Kidney epithelial cell (primary cell): ENCODE data around the gene ALG9. TPM values are rescaled to one million over a fixed set of nuclear protein-coding genes. Genes with fewer than 3 reads are reported as not detected.

Experiments
- DNase-seq: peaks from one replicate; pipeline ENCODE4 v3.0.0-alpha.2; 2010; ENCODE audit warnings: low read depth
- H3K27me3 ChIP-seq: 2 replicates; pipeline ENCODE4 v1.6.0; 2011; ENCODE audit warnings: low read length; ENCODE audit not compliant: control insufficient read depth, insufficient read depth
- H3K36me3 ChIP-seq: 2 replicates; pipeline ENCODE4 v1.5.1; 2011; ENCODE audit warnings: low read length; ENCODE audit not compliant: control insufficient read depth, insufficient read depth
- H3K4me3 ChIP-seq: 2 replicates; pipeline ENCODE4 v1.5.1; 2011; ENCODE audit warnings: low read depth, mild to moderate bottlenecking, control low read depth, low read length
- total RNA-seq: library from RNA; depleted of rRNA; stranded (reverse); fragments of >200 nt; gene quantifications from 2 replicates; pipeline ENCODE4 v1.2.3, GENCODE V29; 2015
- TF ChIP-seq, protein P1 (sequence below): IDR thresholded peaks from 2 replicates; pipeline ENCODE4 v1.5.1; 2011; ENCODE audit warnings: mild to moderate bottlenecking, moderate library complexity, low read length, control low read depth, inconsistent platforms; ENCODE audit not compliant: insufficient read depth, poor library complexity, severe bottlenecking

The ALG9 gene
- total RNA-seq, 1 donor from 2014 or later: 33.8 TPM

DNA sequence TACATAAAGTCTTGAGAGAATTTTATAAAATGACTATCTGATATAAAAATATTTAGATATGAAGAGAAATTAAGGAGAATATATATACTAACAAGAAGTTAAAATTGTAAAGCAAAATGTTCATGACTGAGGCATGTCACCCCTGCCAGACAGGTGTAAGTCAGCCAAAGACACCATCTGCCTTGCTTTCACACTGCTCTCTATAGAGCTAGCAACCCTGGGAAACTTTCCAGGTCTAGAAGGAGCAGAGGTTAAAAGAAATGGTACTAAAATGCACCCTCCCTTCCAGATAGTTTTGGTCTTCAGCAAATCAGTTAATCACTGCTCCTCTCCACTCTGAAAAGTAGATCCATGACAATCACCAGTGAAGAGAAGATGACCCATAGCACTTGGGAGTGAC lies 121.7 kb downstream of the ALG9 start:
- no peak for DNase-seq
- Histone ChIP-seq H3K36me3 (peaks cover 1% of the 10 kb centered on the region), H3K4me3 (no peak overlapping the region), H3K27me3 (no peaks in the 10 kb centered on the region)
- TF ChIP-seq, protein P1, sequence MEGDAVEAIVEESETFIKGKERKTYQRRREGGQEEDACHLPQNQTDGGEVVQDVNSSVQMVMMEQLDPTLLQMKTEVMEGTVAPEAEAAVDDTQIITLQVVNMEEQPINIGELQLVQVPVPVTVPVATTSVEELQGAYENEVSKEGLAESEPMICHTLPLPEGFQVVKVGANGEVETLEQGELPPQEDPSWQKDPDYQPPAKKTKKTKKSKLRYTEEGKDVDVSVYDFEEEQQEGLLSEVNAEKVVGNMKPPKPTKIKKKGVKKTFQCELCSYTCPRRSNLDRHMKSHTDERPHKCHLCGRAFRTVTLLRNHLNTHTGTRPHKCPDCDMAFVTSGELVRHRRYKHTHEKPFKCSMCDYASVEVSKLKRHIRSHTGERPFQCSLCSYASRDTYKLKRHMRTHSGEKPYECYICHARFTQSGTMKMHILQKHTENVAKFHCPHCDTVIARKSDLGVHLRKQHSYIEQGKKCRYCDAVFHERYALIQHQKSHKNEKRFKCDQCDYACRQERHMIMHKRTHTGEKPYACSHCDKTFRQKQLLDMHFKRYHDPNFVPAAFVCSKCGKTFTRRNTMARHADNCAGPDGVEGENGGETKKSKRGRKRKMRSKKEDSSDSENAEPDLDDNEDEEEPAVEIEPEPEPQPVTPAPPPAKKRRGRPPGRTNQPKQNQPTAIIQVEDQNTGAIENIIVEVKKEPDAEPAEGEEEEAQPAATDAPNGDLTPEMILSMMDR: no peak

DNA sequence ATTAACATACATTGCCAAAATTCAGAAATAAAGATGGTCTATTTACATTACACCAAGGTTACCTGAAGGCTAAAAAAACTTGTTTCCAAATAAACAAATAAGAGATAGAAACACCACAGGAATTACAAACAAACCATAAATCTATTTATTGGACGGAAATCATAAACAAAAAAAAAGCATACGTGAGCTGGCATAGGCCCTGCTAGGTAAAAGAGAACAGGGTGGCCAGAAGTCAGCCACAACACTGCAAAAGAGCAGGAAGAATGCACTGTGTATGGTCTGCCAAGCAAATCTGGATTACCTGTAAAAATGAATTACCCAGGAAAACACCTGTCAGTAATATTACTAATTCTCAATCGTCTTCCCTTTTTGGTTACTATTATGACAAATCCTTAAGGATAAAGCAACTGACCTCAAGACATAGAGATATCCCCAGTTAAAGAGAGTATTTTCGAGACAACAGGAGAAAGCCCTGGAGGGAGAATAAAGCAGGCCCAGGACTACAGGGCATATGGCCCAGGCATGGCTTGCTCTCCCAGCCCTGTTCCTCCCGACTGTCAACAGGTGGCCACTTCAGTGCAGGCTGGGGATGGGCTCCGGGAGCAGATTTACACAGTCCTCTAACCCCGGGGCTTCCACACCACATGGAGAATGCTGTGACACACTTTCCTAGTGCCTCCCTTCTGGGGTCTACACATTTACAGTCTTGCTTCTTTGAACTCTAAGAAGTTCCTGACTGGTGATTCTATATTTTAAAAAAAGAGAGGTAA lies 123.2 kb downstream of the ALG9 start:
- TF ChIP-seq, protein P1: no peak
- H3K36me3 ChIP-seq: peaks cover 5% of the 10 kb centered on the region
- DNase-seq: no peak

GRCh38 chr11:111745719-111746504 lies 125.5 kb downstream of the ALG9 start:
- no peak for DNase-seq
- TF ChIP-seq, protein P1: no peak
- H3K36me3 ChIP-seq: peaks cover 4% of the 10 kb centered on the region
- H3K4me3 ChIP-seq: no peak overlapping the region
- H3K27me3 ChIP-seq: no peaks in the 10 kb centered on the region

More for the DNA sequence above, 123.2 kb downstream of the ALG9 start:
- no peaks in the 10 kb centered on the region for H3K27me3 ChIP-seq
- H3K4me3 ChIP-seq: no peak overlapping the region

- H3K36me3 ChIP-seq: peaks cover 4% of the 10 kb centered on the region
- TF ChIP-seq, protein P1: no peak
- no peak overlapping the region for H3K4me3 ChIP-seq
- no peak for DNase-seq
- H3K27me3 ChIP-seq: no peaks in the 10 kb centered on the region
Measured at GRCh38 chr11:111743700-111744099, 127.7 kb downstream of the ALG9 start.

DNA sequence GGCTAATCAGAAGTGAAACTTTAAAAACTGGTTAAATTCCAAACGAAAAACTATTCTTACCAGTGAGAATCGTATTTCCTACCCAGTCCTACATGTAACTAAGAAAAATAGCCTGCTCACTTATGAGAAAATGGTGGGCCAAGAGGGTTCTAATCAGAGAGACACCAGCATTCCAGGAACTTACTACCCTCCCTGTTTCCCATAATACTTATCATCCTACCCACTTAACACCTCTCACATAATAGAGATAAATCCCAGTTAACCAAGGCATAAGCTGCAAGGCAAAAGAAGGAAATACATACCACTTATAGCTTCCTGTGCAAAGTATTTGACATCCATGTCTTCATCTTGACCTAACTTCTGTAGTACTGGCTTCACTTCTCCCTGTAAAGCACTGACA lies 129.6 kb downstream of the ALG9 start:
- TF ChIP-seq, protein P1: no peak
- no peaks in the 10 kb centered on the region for H3K27me3 ChIP-seq
- H3K36me3 ChIP-seq: peaks cover 4% of the 10 kb centered on the region
- DNase-seq: no peak
- no peak overlapping the region for H3K4me3 ChIP-seq
